GM21576 (cell line): ENCODE results near the gene TMEM80.
A peak's percentile ranks its signal among the peaks of the same experiment; 100 is the strongest.
"Not testable (repeated sequence)": the region's sequence is repeated elsewhere in the genome, so short reads cannot be mapped to it uniquely, and the experiment has no call there.

Source experiments
- ATAC-seq: cut with Tn5 transposase; IDR thresholded peaks from one replicate; pipeline ENCODE4 v1.9.1; 2021; ENCODE audit warnings: mild to moderate bottlenecking, moderate library complexity; ENCODE audit not compliant: unreplicated experiment

Gene TMEM80

DNA sequence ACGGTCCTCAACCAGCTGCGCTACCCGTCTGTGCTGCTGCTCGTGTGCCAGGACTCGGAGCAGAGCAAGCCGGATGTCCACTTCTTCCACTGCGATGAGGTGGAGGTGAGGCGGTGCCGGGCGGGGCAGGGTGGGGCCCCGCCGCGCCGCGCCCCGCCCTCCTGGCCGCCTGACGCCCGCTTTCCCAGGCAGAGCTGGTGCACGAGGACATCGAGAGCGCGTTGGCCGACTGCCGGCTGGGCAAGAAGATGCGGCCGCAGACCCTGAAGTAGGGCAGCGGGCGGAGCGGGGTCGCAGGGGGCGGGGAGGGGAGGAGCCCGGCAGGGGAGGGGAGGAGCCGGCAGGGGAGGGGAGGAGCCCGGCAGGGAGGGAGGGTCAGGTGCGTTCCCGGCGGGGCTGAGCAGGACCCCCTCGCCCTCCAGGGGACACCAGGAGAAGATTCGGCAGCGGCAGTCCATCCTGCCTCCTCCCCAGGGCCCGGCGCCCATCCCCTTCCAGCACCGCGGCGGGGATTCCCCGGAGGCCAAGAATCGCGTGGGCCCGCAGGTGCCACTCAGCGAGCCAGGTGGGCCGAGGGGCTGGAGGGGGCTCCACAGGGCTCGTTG lies 25.1 kb downstream of the TMEM80 start:
- no peak for ATAC-seq

DNA sequence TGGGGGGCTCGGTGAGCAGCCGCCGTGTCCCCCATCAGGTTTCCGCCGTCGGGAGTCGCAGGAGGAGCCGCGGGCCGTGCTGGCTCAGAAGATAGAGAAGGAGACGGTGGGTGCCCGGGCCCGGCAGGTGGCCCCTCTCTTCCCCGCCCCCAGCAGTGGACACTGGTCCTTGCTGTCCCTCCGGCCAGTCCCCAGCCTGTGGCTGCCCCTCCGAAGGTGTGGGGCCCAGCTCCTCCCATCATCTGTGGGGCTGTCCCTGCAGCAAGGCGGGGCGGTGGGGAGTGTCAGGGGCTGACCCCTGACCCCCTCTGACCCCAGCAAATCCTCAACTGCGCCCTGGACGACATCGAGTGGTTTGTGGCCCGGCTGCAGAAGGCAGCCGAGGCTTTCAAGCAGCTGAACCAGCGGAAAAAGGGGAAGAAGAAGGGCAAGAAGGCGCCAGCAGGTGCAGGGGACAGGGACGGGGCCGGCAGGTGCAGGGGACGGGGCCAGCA lies 25.7 kb downstream of the TMEM80 start:
- no peak for ATAC-seq

DNA sequence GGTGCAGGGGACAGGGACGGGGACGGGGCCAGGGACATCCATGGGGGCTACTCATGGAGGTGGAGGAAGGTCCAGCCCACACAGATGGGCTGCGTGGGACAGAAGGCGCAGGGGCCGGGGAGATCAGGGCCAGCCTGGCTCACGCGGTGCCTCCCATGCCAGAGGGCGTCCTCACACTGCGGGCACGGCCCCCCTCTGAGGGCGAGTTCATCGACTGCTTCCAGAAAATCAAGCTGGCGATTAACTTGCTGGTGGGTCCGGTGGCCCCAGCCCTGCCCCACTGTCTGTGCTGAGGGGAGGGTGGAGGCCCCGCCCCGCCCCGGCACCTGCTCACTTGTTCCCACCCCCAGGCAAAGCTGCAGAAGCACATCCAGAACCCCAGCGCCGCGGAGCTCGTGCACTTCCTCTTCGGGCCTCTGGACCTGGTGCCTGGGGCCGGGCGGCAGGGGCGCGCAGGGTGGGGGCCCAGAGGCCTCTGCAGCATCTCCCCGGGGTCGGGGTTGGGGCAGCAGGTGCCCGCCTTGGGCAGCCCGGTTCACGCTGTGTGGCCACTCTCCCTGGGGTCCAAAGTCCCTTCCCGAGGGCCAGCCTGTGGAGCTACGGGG lies 26.2 kb downstream of the TMEM80 start:
- no peak for ATAC-seq

DNA sequence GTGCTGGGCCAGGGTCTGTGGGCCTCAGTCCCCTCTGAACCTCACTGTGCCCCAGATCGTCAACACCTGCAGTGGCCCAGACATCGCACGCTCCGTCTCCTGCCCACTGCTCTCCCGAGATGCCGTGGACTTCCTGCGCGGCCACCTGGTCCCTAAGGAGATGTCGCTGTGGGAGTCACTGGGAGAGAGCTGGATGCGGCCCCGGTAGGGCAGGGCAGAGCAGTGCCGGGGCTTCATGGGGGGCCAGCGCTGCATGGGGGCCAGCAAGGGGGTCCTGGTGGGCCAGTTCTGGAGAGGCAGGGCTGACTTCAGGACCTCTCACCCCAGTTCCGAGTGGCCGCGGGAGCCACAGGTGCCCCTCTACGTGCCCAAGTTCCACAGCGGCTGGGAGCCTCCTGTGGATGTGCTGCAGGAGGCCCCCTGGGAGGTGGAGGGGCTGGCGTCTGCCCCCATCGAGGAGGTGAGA lies 26.8 kb downstream of the TMEM80 start:
- ATAC-seq: no peak

DNA sequence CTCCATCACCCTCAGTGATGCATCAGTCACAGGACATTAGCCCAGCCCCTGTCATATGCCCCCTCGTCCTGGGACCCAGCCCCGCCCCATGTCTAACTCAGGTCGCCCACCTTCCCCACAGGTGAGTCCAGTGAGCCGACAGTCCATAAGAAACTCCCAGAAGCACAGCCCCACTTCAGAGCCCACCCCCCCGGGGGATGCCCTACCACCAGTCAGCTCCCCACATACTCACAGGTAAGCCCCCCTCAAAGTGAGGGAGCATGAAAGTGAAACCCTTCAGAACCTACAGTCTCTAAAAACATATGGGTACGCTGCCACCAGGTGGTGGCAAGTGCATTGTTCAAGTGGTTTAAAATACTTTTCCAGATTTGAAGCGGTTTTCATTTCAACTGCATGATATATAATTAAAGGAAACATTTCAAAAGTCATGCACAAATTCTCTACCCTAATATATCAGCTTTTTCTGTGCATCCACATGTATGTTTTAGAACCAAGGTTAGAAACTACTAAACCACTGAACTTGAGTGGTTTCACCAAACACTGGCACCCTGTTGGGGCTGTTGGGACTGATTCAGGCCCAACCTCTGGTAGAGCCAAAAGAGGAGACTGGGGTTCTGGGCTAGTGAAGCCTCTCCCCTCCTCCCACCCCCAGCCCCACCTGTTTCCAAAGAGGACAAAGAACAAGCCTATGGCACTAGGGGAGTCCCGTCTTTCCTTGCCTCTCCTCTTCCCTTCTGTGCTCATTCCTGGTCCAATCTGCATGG lies 27.7 kb downstream of the TMEM80 start:
- ATAC-seq: no peak

DNA sequence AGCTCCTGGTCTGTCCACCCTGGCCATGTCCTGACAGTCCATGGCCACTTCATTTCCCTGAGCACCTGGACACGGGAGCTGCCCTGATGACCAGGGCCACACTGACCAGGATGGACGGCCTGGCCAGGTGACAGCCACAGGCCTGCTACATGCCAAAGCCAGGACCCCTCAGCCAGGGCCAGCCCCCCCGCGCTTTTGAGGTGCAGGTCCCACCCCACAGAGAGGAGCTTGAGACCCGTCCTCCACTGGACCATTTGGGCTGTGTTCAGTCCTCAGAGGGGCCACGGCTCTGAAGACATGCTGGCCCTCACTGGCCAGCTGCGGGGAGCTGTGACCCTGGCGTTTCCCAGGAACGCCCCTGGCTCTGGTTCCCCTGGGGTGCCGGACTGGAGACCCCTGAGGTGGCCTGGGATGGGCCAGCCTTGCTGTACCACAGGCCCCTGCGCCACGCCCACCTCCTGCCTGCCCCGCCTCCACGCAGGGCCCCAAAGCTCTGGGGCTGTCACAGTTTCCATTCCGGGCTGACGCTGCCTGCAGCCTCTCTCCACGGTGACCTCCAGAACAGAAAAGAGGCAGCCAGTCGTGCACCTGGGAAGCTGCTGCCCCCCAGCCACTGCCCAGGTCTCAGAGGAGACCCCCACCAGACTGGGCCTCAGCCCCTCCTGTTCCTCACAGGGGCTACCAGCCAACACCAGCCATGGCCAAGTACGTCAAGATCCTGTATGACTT lies 28.6 kb downstream of the TMEM80 start:
- ATAC-seq: no peak

DNA sequence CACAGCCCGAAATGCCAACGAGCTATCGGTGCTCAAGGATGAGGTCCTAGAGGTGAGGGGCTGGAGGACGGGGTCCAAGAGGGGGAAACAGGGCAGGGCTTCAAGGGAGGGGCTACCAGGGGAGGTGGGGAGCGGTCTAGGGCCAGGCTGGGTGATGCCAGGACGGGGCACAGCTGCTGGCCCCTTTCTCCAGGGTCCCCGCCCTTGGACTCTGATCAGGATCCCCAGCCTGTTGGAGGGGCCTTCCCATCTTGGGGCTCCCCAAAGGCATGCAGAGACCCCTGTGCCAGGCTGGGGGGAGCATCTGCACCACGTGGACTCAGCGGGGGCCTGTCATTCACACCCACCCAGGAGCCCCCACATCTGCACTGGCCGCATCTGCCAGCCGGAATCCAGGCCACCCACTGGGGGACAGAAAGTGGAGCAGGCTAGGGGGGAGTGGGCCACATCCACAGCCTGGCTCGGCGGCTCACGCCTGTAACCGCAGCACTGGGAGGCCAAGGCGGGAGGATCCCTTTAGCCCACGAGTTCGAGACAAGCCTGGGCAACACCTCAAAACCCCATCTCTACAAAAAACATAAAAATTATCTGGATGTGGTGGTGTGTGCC lies 29.3 kb downstream of the TMEM80 start:
- no peak for ATAC-seq

DNA sequence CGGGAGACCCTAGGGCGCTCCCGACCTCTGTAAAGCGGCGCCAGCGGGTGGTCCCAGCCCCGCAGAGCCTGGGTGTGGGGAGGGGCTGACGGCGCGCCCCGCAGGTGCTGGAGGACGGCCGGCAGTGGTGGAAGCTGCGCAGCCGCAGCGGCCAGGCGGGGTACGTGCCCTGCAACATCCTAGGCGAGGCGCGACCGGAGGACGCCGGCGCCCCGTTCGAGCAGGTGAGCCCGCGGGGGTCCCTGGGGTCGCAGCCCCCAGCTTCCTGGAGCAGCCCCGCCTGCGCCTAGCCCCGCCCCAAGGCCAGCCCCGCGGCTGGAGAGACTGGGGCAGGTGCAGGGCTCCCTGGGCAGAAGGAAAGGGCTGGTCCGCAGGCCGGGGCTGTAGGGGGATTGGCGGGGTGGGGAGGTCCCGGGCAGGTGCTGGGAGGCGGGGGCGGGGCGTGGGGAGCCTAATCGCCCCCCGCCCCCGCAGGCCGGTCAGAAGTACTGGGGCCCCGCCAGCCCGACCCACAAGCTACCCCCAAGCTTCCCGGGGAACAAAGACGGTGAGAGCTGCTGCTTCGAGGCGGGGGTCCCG lies 30.1 kb downstream of the TMEM80 start:
- no peak for ATAC-seq

DNA sequence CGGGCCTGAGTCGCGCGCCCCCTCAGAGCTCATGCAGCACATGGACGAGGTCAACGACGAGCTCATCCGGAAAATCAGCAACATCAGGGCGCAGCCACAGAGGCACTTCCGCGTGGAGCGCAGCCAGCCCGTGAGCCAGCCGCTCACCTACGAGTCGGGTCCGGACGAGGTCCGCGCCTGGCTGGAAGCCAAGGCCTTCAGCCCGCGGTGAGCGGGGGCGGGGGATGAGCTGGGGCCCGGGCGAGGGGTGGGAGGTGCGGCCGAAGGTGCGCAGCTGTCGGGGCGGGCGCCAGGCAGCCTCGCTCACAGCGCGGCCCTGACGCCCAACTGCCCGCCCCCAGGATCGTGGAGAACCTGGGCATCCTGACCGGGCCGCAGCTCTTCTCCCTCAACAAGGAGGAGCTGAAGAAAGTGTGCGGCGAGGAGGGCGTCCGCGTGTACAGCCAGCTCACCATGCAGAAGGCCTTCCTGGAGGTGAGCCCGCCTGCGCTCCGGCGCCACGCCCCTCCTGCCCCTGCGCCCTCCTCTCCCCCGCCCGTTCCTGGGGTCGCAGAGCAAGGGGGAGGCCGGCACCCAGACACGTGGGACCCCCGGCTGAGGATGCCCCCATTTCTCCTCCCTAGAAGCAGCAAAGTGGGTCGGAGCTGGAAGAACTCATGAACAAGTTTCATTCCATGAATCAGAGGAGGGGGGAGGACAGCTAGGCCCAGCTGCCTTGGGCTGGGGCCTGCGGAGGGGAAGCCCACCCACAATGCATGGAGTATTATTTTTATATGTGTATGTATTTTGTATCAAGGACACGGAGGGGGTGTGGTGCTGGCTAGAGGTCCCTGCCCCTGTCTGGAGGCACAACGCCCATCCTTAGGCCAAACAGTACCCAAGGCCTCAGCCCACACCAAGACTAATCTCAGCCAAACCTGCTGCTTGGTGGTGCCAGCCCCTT lies 30.9 kb downstream of the TMEM80 start:
- no peak for ATAC-seq

DNA sequence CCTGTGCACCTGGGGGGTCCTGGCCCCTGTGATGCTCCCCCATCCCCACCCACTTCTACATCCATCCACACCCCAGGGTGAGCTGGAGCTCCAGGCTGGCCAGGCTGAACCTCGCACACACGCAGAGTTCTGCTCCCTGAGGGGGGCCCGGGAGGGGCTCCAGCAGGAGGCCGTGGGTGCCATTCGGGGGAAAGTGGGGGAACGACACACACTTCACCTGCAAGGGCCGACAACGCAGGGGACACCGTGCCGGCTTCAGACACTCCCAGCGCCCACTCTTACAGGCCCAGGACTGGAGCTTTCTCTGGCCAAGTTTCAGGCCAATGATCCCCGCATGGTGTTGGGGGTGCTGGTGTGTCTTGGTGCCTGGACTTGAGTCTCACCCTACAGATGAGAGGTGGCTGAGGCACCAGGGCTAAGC lies 31.7 kb downstream of the TMEM80 start:
- no peak for ATAC-seq

DNA sequence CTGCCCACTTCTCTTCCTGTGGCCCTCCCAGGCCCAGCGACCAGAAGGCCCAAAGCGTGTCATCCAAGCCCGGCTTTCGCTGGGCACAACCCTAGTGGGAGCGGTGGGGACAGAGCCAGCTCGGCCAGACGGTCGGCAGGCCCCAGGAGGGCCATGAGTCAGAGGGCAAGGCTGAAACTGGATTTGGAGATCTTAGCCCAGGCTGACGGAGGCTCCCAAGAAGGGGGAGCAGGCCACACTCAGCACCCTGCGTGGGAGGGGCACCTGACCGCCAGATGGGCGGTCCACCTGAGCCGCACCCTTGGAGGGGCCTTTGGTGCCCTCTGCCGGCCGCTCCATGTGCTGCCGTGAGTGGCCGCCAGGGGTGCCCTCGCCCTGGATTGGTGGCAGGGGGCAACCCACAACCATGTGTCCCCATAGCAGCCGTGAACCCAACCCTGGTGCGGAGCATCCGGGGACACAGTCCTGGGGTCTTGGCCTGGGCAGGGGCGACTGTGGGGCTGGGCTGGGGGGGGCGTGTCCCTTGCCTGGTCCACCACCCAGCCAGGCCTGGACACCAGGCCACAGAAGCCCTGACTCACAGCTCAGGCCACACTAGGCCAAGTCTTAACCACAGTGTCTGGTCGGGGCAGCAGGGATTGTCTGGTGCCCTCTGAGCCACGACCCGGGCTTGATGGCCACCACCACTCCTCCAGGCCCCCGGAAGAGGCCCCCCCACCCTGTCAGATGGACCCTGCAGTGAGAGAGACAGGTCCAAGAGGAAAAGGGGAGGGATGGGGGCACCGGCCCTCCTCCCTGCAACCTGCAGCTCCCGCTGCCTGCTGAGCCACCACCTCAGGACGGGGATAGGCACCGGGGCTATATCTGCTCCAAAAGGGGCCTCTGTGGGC lies 32.5 kb downstream of the TMEM80 start:
- peak; percentile 54 for ATAC-seq

DNA sequence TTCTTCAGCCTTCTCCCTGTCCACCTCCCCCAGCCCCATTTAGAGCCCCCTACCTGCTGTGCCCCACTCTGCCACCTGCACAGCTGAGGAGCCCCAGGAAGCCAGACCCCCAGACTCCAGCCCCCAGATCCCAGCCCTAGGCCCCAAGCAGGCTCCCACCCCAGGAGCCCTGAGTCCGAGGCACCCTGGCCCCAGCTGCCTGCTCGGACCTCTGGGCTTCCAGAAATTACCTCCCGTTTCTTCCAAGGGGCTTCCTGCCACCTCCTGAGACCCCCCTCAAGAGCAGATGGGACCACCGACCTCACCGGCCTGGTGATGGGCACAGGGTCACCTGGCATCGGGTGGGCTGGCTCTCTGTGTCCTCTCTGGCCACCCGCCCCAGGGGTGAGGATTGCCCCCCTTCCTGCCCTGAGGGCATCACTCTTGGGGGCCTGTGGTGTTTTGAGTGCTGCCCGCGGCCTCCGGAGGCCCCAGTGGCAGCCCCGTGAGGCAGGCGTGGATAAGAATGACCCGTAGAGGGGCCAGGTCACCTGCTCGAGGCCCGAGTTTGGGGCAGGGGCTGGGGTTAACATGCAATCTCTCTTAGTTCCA lies 33.4 kb downstream of the TMEM80 start:
- no peak for ATAC-seq

DNA sequence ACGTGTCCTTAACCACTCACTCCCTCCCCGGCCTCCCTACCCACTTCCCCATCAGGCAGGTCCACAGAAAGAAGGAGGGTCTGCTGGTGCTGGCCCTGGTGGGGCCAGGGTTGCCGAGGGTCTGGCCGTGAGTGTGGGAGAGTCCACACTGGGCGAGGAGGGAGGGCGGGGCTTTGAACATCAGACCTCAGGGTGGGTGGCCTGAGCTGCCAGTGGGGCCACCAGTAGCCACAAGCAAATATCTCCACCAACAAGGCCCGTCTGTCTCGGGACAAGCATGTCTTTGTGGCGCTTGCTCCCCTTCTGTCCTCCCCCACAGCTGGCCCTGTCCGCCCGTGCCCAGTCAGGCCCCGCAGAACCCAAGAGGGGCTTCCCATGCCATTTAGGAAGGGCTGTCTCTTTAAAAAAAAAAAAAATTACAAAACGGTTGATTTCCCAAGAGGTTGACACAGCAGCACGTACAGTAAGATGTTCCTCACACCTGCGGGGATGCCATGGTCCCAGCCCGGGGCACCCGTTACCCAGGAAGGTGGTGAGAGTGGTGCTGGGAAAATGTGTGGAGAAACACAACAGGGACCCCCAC lies 34.0 kb downstream of the TMEM80 start:
- no peak for ATAC-seq

DNA sequence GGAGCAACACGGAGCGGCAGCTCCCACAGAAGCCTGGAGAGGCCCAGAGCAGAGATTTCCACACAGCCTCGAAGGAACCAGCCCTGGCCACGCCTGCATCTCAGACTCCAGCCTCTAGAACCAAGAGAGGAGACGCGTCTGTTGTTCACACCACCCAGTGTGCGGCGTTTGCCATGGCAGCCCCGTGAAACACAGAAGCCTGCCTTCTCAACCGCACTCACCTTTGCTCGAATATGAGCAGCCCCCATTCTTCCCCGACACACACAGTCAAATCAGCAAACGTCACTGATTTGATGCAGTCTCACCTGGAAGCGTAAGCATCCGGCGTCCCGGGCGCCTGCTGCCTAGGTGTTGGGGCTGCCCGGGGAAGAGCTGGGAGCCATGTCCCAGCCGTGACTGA lies 37.5 kb downstream of the TMEM80 start:
- ATAC-seq: no peak

DNA sequence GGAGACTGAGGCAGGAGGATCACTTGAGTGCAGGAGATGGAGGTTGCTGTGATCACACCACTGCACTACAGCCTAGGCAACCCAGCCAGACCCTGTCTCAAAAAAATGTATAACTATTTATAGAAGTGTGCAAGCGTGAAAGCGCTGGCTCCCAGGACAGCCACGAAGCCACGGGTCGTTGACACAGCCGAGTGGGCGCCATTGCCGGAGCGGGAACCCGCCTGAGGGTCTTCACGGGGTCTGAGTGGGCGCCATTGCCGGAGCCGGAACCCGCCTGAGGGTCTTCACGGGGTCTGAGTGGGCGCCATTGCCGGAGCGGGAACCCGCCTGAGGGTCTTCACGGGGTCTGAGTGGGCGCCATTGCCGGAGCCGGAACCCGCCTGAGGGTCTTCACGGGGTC lies 38.9 kb downstream of the TMEM80 start:
- not testable (repeated sequence) for ATAC-seq

DNA sequence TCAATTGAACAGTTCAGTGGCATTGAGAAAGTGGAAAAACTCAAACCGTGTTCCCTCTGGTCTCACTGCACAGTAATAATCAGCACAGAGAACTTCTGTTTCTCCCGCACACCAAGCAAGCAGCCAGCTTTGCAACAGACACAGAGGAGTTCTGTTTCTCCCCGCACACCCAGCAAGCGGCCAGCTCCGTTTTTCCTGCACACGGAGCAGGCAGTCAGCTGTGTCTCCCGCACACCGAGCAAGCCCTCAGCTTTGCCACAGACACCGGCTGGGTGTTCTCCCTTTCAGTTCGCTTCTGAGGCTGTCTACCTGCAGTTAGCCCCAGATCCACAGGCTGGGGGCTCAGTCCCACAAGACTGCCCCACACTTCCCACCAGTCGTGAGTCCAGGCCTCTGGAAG lies 41.8 kb downstream of the TMEM80 start:
- no peak for ATAC-seq

DNA sequence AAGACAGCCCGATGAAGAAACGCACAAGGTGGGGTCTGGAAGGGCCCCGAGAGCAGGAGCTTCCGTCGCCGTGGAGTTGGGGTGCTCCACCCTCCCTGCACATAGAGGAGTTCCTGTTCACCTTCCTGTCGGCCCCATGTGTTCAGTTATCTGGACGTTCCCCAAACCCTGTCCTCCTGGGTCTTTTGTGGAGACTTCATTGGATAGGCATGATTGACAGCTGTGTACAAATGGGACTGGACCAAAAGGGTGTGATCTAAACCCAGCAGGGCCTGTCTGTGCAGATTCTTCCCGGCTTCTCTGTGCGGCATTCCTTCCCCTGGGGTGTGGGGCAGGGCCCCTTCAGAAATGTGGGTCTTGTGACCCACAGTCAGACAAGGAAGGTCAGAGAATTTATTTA lies 42.3 kb downstream of the TMEM80 start:
- not testable (repeated sequence) for ATAC-seq

DNA sequence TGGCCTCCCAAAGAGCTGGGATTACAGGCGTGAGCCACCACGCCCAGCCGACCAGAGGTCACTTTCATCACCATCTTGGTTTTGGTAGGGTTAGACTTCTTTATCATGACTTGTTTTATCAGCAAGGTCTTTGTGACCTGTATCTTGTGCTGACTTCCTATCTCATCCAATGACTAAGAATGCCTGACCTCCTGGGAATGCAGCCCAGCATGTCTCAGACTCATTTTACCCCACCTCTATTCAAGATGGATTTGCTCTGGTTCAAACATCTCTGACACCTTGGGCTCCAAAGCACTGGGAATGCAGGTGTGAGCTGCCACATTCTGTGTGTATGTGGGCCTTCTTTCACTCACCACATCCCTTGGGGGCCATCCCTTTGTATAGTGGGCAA lies 46.5 kb downstream of the TMEM80 start:
- ATAC-seq: no peak
